GM18867 (cell line): Measurements from ENCODE around the gene SPIRE1.
"Not testable (repeated sequence)": the region's sequence is repeated elsewhere in the genome, so short reads cannot be mapped to it uniquely, and the experiment has no call there.

Source experiments
- ATAC-seq: cut with Tn5 transposase; IDR thresholded peaks from one replicate; pipeline ENCODE4 v1.9.1; 2021; ENCODE audit warnings: mild to moderate bottlenecking, moderate library complexity; ENCODE audit not compliant: unreplicated experiment

The SPIRE1 gene

DNA sequence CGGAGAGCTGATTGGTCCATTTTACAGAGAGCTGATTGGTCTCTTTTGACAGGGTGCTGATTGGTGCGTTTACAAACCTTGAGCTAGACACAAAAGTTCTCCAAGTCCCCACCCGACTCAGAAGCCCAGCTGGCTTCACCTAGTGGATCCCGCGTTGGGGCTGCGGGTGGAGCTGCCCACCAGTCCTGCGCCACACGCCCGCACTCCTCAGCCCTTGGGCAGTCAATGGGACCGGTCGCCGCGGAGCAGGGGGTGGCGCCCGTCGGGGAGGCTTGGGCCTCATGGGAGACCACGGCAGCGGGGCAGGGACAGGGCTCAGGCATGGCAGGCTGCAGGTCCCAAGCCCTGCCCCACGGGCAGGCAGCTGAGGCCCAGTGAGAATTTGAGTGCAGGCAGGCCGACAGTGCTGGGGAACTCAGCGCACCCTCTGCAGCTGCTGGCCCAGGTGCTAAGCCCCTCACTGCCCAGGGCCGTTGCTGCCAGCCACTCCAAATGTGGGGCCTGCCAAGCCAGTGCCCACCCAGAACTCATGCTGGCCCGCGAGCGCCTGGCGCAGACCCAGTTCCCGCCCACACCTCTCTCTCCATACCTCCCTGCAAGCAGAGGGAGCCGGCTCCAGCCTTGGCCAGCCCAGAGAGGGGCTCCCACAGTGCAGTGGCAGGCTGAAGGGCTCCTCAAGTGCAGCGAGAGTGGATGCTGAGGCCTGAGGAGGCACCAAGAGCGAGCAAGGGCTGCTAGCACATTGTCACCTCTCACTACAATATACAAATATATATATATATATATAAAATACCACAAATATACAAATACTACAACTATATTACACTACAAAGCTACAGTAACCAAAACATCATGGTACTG lies 100.7 kb downstream of the SPIRE1 start:
- no peak for ATAC-seq

DNA sequence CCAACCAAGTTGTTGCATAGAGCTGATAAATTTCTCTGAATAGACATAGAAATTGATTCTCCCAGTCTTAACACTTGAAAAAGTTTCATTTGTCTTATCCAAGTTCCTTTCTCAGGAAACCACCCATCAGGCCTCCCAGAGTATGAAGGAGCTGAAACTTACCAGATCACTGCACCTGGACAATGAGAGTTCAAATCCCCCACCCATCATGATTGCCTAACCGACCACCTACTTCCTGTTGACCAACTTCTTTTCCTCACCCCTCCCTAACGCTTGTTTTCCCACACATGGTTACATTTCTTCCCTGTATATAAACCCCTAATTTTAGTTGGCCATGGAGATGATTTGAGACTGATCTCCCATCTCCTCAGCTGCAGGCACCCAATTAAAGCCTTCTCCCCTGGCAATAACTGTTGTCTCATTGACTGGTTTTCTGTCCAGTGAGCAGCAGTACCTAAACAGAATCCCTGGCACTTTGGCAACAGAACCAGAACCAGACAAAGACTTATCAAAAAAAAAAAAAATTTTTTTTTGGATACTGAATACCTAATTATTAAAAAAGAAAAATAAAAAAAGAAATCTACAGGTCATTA lies 103.0 kb downstream of the SPIRE1 start:
- no peak for ATAC-seq

DNA sequence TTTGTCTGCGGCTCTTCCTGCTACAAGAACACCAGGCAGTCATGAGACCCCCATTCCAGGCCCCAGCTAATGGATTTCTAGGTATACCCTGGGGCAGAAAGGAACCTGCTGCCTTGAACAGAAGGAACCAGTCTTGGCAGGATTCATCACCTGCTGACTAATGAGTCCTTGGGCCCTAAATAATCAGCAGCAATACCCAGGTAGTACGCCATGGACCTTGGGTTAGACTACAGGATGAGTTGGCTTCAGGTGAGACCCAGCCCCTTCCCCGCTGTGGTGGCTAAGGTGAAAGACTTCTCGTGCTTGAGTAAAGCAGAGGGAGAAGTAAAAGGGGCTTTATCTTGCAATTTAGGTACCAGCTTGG lies 105.0 kb downstream of the SPIRE1 start:
- no peak for ATAC-seq

DNA sequence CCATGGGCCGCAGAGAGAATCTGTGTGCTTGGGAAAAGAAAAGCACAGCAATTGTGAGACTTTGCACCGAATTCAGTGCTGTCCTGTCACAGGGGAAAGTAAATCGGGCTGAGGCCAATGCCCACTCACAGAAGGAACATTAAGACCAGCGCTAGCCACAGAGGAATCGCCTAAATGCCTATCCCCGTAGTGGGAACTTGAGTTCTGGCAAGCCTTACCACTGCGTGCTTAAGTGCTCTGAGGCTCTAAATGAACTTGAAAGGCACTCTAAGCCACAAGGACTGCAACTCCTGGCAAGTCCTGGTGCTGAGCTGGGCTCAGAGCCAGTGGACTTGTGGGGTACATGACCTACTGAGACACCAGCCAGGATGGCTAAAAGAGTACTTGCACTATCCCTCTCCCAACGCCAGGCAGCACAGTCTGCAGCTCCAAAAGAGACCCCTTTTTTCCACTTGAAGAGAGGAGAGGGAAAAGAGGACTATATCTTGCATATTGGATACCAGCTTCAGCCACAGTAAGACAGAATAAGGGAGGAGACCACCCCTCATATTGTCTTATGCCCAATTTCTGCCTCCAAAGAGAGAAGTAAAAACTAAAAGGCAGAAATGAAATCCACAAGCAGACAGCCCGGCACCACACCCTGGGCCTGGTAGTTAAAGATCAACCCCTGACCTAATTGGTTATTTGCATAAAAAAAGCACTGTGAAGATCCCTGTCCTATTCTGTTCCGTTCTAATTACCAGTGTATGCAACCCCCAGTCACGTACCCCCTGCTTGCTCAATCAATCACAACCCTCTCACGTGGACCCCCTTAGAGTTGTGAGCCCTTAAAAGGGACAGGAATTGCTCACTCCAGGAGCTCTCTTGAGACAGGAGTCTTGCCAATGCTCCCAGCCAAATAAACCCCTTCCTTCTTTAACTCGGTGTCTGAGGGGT lies 105.7 kb downstream of the SPIRE1 start:
- ATAC-seq, result not testable (repeated sequence)

DNA sequence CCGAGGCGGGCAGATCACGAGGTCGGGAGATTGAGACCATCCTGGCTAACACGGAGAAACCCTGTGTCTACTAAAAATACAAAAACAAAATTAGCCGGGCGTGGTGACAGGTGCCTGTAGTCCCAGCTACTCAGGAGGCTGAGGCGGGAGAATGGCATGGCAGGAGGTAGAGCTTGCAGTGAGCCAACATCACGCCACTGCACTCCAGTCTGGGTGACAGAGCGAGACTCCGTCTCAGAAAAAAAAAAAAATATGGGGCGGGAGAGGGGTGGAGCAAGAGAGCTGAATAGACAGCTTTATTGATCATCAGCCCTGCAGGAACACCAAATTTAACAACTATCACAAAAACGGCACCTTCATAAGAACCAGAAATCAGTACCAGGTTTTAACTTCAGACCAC lies 106.4 kb downstream of the SPIRE1 start:
- ATAC-seq, result not testable (repeated sequence)

DNA sequence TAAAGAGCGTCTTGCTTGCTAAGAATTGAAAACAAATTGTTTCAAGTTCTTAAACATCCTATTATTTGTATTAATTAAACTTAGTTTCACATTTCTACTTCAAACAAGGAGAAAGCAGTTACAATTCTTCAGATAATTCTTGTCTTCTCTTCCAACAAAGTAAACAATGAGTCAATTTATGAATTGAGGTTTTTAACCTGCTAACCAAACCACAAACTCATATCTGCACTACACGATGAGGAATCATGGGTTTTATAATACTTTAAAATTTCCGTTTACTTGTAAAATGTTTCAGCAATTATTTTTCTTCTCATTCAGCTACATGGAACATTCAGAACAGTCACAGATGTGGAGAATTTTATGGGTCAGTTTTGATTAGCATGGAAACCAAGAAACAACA lies 114.2 kb downstream of the SPIRE1 start:
- ATAC-seq, result no peak

DNA sequence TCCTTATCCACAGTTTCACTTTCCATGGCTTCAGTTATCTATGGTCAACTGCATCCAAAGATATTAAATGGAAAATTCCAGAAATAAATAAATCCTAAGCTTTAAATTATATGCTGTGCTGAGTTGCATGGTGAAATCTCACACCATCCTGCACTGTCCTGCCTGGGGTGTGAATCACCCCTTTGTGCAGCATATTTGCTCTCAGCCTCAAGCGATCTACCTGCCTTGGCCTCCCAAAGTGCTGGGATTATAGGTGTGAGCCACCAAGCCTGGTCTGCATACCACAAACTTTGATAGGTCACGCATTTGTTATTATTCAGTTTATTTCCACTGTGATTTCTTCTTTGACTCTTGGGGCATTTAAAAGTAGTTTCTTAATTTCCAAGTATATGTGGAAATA lies 117.2 kb downstream of the SPIRE1 start:
- no peak for ATAC-seq

DNA sequence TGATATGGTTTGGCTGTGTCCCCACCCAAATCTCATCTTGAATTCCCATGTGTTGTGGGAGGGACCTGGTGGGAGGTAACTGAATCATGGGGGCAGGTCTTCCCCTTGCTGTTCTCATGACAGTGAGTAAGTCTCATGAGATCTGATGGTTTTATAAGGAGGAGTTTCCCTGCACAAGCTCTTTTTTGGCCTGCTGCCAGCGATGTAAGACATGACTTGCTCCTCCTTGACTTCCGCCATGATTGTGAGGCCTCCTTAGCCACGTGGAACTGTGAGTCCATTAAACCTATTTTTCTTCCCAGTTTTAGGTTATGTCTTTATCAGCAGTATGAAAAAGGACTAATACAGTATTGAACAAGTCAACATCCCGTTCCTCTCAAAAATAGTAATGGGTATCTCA lies 118.7 kb downstream of the SPIRE1 start:
- ATAC-seq, result not testable (repeated sequence)

DNA sequence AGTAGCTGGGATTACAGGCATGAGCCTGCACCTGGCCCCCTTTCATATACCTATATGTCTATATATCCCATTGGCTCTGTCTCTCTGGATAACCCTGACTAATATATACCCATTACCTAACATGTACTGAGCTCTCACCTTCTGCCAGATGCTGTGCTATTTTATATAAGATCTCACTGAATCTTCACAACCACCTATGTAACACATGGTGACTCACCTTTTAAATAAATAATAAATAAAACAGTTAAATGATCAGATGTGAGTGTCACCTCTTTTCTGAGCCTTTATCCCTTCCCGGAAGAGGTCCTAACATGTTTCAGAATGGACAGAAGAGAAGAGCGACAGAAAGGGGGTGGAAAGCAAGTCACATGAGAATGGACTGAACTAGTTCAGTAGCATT lies 123.1 kb downstream of the SPIRE1 start:
- no peak for ATAC-seq

DNA sequence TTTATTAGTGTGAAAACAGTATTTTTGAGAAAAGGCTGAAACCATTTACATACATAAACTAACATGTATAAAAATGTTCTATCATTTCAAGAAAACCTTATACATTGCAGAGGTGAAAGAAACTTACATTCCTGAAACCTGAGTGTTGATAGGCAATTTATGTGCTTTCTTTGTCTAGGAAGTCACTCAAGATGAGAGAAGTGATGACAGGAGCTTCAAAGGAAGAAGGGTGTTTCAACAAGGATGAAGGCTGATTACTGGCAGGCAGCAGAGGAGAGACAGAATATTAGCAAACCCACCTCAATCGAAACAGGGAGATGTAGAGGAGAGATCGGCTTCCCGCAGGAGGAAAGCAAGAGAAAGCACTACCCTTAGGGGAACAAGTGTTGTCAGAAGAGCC lies 125.2 kb downstream of the SPIRE1 start:
- ATAC-seq, result no peak

DNA sequence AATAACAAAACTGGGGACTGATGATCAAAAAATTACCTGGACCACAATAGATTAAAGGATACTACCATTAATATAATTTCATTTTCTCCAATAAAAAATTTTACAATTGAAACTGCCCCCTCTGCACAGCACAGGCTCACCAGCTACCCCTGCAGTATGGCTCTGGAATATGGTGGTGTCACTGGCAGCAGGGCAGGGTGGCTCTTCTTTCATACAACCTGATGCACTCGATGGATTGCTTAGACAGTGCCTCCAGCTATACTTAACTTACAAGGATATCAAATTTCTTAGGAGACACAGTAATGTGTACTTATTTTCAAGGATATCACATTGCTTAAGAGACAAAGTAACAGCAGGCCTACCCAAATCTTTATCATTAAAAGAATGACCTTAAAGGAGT lies 126.2 kb downstream of the SPIRE1 start:
- no peak for ATAC-seq

DNA sequence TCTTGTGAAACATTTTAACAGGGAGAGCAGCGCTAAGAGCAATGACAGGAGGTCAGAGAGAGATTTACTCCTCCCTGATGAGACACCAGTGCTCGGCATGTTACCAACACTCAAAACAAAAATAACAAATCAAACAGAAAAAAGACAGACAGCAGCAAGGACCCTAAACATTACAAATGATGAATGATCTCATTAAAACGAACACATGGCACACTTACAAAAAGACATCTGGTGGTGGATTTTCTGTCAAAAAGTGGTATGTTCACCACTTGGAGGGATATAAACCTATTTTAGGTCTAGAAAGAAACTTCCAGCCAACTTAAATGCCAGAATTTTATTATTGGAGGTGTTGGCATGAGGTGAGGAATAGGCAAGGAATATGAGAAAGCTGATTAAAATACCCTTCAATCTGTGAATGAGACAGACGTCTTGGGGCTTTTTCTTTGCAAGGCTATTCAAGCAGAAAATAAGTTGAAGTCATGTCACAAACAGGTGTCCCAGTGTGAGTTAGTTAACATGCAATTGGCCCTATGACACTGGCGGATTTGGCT lies 137.4 kb downstream of the SPIRE1 start:
- ATAC-seq, result no peak

DNA sequence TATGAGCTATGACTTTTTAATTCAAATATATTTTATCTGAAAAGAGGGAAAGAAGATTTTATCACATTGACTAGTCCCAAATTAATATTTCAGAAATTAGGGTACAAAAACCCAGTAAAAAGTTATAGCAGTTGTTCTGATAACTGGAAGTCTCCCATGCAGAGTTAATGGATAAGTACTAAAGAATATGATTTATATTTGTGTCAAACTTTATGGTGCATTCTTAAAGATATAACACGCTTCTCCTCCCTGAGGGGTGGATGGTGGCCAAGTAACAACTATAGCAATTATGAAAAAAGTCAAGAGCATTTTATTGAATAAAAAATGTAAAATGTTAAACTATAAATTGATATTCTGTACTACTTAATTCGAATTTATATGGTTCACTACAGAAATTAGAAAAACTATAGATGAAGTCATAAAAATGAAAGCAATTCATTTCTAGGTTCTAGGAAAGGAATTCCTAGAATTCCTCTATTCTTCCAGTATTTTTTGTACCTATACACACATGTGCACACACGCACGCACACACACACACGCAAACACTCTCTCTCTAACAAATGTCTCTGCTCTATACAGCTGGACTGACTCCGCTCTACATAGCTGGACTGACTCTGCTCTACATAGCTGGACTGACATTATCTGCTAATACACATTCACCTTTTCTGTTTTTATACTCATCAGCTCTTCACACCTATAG lies 138.9 kb downstream of the SPIRE1 start:
- no peak for ATAC-seq

DNA sequence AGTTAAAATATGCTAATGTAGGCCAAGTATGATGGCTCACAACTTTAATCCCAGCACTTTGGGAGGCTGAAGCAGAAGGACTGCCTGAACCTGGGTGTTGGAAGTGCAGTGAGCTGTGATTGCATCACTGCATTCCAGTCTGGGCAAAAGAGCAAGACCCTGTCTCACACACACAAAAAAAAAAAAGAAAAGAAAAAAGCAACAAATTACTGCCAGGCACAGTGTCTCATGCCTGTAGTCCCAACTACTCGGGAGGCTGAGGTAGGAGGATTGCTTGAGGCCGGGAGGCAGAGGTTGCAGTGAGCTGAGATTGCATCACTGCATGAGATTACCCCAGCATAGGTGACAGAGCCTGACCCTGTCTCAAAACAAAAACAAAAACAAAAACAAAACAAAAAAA lies 139.6 kb downstream of the SPIRE1 start:
- no peak for ATAC-seq

DNA sequence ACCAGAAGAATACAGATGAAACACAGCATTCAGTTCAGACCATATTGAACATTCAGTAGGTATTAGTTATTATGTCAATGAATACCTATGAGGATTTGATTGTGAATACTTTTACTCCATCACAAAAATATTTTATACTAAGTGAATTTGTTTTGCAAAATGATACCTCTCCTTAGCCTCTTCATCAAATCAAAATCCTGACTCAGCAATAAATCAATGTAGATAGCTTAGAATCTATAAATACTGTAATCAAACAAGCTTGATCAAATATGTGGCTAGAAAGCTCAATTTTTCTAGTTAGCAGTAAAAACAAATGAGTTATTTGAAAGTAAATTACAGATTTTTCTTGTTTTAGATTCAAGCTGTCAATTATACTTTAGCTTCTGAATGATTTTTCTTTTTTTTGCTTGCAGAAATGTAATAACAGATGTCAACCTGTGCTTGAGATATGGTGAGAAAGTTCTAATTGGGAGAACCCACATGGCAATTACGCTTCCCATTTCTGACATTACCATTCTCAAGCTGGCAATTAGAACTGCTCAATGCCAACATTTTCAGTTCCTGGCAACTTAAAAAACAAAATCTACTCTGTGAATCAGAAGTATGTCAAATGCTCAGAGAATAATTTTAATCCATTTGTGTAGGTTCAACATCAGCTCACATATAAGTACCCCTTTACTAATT lies 140.6 kb downstream of the SPIRE1 start:
- ATAC-seq, result no peak

DNA sequence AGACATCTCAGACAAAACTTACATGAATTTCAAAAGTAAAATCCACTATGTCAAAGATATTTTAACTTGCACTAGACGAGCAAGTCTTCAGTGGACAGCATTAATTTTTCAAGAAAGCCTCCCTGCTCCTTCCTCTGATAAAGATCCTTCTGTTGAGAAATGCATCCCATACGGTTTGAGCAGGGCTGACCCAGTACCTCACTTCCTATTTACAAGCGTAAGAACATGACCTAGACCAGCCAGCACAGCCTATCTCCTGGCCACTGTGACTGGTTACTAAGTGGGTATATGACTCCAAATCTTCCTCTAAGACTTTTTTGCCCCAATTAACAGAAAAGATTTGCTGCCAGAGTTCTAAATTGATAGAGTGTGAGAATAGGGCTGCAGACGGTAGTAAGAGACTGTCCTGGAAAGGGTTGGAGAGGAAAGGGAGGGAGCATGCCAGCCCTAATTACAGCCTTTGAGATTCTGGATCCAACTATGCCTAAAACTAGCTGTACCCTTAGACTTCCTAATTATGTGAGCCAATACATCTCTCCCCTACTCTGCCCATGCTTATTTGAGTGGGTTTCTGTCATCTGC lies 141.8 kb downstream of the SPIRE1 start:
- ATAC-seq, result no peak

DNA sequence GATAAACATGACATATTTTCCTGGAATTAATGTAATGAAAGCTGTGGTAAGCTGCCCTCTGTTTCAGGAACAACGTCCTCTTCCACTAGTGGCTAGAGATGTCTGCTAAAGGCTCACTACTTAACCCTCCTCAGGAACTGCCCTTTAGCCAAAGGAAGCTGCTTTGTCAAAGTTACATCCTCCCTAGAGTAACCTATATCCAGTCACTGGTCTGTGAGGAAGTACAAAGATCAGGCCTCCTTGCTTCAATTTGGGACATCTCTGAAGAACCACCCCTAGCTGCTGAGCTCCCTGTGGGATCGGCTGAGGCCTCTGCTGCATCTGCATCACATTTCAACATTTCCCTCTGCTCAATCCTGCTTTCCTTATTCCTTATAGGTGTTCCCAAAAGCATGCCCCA lies 142.4 kb downstream of the SPIRE1 start:
- no peak for ATAC-seq

DNA sequence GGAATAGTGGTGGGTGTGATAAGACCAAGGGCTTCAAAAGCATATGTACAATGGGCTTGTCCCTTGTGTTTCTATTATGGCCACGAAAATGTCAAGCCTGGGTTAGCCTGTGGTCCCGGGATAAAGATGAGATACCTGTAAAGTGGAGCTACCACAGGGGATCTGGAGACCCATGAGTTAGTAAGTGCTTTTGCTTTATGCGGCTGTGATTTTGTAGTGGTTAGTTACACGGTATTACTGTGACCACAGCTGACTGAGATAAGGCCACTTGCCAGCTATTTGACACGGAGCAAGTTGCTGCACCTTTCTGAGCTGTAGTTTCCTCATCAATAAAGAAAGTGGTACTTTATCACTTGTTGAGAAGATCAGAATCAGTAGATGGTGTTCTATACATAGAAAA lies 150.9 kb downstream of the SPIRE1 start:
- no peak for ATAC-seq

DNA sequence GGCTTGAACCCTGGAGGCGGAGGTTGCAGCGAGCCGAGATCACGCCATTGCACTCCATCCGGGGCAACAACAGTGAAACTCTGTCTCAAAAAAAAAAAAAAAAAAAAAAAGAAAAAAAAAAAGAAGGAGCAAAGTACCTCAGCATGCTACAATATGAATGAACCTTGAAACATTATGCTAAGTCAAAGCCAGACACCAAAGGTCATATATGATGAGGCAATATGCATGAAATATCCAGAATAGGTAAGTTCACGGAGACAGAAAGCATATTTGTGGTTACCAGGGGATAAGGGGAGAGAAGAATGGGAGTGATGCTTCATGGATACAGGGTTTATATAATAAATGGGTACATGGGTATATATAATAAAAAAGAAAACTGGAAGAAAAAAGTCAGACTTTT lies 156.9 kb downstream of the SPIRE1 start:
- no peak for ATAC-seq

DNA sequence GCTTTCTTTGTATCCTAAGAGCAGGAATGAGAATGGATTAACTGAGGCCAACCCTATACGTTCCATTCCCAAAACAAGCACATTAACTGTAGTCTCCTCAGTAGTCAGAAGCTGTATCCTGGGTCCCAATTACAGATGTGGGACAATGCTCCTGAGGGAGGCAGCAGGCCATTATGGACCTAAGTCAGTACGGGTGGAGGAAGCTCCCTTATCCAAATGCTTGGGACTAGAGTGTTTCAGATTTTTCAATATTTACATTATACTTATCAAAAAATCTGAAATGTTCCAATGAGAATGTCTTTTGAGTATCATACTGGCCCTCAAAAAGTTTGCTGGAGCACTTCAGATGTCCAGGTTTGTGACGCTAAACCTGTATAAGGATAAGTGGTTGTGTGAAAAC lies 160.1 kb downstream of the SPIRE1 start:
- ATAC-seq, result no peak
